ENCODE results near the gene UNC13C.

The UNC13C gene

DNA sequence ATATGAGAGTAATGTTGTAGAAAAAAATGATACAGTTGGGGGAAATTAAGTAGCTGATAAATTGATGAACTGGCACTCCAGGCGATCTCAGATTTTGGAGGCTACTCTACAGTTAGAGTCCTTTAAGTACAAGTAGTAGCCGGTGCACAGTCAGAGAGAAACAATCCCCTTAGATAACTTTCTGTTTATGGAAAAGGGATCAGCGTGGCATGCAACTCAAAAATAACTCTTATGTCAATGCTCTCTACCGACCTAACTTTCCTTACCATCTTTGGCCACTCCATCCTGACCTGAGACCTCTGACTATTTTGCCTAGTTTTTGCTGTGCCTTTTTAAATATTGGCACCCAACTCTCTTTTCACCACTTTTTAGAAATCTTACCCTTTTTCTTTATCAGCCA is 299.6 kb downstream of the UNC13C start:
- no peak overlapping the region for H3K4me3 ChIP-seq (ENCODE audit: low read length)
- no peak overlapping the region for H3K9ac ChIP-seq (ENCODE audit: low read length)
- H3K4me1 ChIP-seq (ENCODE audit: control insufficient read depth, insufficient read depth, low read length), result no peaks in the 10 kb centered on the region
- no peaks in the 10 kb centered on the region for H3K36me3 ChIP-seq (ENCODE audit: control insufficient read depth, insufficient read depth, low read length)
- H3K9me3 ChIP-seq (ENCODE audit: control insufficient read depth, low read length), result no peaks in the 10 kb centered on the region
- H3K27me3 ChIP-seq (ENCODE audit: control insufficient read depth, insufficient read depth, low read length), result no peaks in the 10 kb centered on the region

DNA sequence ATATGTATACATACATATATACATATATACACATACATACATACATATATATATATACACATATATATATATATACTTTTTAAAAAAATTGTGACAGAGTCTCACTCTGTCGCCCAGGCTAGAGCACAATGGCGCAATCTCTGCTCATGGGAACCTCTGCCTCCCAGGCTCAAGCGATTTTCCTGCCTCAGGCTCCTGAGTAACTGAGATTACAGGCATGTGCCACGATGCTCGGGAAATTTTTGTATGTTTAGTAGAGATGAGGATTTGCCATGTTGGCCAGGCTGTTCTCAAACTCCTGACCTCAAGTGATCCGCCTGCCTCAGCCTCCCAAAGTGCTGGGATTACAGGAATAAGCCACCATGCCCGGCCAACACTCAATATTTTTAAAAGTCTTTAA is 302.5 kb downstream of the UNC13C start:
- H3K4me1 ChIP-seq (ENCODE audit: control insufficient read depth, insufficient read depth, low read length), result no peaks in the 10 kb centered on the region
- no peak overlapping the region for H3K4me3 ChIP-seq (ENCODE audit: low read length)
- no peaks in the 10 kb centered on the region for H3K27me3 ChIP-seq (ENCODE audit: control insufficient read depth, insufficient read depth, low read length)
- H3K9ac ChIP-seq (ENCODE audit: low read length), result no peak overlapping the region
- H3K9me3 ChIP-seq (ENCODE audit: control insufficient read depth, low read length), result no peaks in the 10 kb centered on the region
- no peaks in the 10 kb centered on the region for H3K36me3 ChIP-seq (ENCODE audit: control insufficient read depth, insufficient read depth, low read length)

DNA sequence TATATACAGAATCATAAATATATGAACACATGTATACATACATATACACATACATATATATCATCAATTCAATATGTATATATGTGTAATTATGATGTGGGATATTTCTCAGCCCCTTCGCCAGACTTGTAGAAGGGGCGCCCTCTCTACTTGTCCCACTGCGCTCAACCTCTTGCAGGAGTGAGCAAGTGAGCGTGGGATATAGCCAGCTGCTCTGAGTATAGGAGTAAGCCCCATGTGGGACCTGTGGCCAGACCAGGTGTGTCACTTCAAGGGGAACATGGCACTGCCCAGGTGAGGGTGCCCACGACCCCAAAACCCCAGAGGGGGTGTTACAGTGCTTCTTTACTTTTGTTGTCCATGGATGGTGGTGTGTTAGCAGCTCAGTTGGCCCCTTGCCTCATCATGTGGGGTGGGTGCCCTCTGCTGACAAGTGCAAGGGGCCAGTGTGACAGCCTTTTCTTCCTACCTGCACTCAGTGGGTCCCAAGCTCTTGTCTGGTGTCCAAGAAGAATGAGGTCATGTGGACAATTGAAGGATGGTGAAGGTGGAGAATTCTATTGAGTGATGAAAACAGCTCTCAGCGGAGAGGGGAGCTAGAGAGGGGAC is 304.1 kb downstream of the UNC13C start:
- H3K9me3 ChIP-seq (ENCODE audit: control insufficient read depth, low read length), result no peaks in the 10 kb centered on the region
- no peaks in the 10 kb centered on the region for H3K27me3 ChIP-seq (ENCODE audit: control insufficient read depth, insufficient read depth, low read length)
- H3K4me1 ChIP-seq (ENCODE audit: control insufficient read depth, insufficient read depth, low read length), result no peaks in the 10 kb centered on the region
- H3K9ac ChIP-seq (ENCODE audit: low read length), result no peak overlapping the region
- no peaks in the 10 kb centered on the region for H3K36me3 ChIP-seq (ENCODE audit: control insufficient read depth, insufficient read depth, low read length)
- H3K4me3 ChIP-seq (ENCODE audit: low read length), result no peak overlapping the region

DNA sequence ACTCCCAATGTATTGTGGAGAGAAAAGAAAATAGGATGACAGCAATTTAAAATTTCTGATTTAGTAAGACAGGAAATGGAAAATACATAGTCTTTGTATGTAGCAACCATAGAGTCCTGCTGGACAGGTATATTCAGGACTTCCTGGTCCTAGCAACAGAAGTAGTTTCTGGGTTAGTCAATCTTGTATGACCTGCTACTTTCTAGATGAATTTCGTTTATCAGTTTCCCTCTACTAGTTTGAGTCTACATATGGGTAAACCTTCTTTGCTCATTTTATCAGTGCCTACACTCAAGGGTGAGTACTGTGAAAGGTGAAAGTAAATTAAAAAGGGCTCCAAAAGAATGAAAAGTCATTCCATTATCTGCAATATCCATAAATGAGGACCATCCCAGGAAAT is 309.8 kb downstream of the UNC13C start:
- no peaks in the 10 kb centered on the region for H3K4me1 ChIP-seq (ENCODE audit: control insufficient read depth, insufficient read depth, low read length)
- H3K9me3 ChIP-seq (ENCODE audit: control insufficient read depth, low read length), result no peaks in the 10 kb centered on the region
- no peaks in the 10 kb centered on the region for H3K36me3 ChIP-seq (ENCODE audit: control insufficient read depth, insufficient read depth, low read length)
- H3K9ac ChIP-seq (ENCODE audit: low read length), result no peak overlapping the region
- H3K4me3 ChIP-seq (ENCODE audit: low read length), result no peak overlapping the region
- no peaks in the 10 kb centered on the region for H3K27me3 ChIP-seq (ENCODE audit: control insufficient read depth, insufficient read depth, low read length)

DNA sequence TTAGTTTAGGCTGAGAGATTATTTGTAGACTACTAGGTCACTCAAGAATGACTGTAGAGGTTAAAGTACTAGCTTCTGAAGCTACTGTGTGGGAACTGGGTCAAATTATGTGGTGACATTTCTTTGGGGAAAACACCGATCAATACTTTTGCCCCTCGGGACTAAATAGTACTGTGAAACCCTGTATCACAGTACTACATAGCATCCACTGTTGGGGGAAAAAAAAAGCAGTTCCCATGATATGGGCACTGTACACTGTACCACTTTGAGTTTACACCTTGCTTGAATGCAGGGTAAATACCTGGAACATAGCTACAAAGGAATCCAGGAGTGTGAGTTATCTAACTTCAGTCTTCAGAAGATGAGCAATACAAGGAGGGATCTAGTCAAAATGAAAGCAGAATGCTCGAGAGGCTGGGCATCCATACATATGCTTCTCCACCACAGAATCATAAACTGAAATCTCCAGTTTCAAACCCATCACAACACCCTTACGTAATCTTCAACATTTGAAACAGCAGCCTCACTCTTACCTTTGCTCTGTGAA is 311.4 kb downstream of the UNC13C start:
- Histone ChIP-seq H3K9me3 (ENCODE audit: control insufficient read depth, low read length) (no peaks in the 10 kb centered on the region), H3K36me3 (ENCODE audit: control insufficient read depth, insufficient read depth, low read length) (no peaks in the 10 kb centered on the region), H3K4me3 (ENCODE audit: low read length) (no peak overlapping the region), H3K27me3 (ENCODE audit: control insufficient read depth, insufficient read depth, low read length) (no peaks in the 10 kb centered on the region), H3K4me1 (ENCODE audit: control insufficient read depth, insufficient read depth, low read length) (no peaks in the 10 kb centered on the region), H3K9ac (ENCODE audit: low read length) (no peak overlapping the region)

DNA sequence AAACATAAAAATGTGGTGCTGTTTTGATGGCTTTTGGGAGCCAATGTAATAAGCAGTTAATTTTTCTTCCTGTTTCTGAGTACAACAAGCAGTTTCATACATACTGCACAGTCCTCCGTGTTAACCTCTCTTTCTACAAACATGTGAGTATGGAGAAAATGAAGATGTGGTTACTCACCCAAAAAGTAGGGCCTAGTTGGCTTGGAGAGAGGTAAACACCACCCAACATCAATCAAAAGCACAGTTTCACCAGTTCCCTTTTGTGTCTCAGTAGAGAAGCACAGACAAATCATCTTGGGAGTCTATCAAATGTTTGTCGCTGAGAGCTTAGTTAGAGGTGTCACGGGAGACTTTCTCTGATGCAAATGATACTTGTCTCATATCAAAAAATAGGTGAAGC is 320.2 kb downstream of the UNC13C start:
- H3K9ac ChIP-seq (ENCODE audit: low read length), result no peak overlapping the region
- no peaks in the 10 kb centered on the region for H3K4me1 ChIP-seq (ENCODE audit: control insufficient read depth, insufficient read depth, low read length)
- H3K36me3 ChIP-seq (ENCODE audit: control insufficient read depth, insufficient read depth, low read length), result no peaks in the 10 kb centered on the region
- no peaks in the 10 kb centered on the region for H3K9me3 ChIP-seq (ENCODE audit: control insufficient read depth, low read length)
- no peaks in the 10 kb centered on the region for H3K27me3 ChIP-seq (ENCODE audit: control insufficient read depth, insufficient read depth, low read length)
- no peak overlapping the region for H3K4me3 ChIP-seq (ENCODE audit: low read length)

DNA sequence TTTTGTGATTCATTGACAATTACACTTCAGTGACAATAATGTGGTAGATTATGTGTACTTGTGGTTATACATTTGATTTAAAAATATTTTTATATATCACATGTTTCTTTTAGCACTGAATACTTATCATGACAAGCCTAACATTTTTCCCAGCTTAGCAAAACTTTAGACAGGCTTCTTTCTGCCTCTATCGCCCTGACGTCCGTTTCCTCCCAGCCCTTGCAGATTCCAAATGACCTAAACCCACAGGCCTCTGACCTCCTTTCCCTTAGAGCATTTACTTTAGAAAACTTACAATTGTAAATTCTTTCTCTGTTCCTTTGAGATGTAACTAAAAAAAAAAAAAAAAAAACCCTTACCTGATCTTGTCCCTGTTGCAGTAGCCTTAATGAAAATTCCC is 326.1 kb downstream of the UNC13C start:
- no peak overlapping the region for H3K4me3 ChIP-seq (ENCODE audit: low read length)
- H3K27me3 ChIP-seq (ENCODE audit: control insufficient read depth, insufficient read depth, low read length), result no peaks in the 10 kb centered on the region
- no peaks in the 10 kb centered on the region for H3K4me1 ChIP-seq (ENCODE audit: control insufficient read depth, insufficient read depth, low read length)
- no peak overlapping the region for H3K9ac ChIP-seq (ENCODE audit: low read length)
- no peaks in the 10 kb centered on the region for H3K36me3 ChIP-seq (ENCODE audit: control insufficient read depth, insufficient read depth, low read length)
- H3K9me3 ChIP-seq (ENCODE audit: control insufficient read depth, low read length), result no peaks in the 10 kb centered on the region

DNA sequence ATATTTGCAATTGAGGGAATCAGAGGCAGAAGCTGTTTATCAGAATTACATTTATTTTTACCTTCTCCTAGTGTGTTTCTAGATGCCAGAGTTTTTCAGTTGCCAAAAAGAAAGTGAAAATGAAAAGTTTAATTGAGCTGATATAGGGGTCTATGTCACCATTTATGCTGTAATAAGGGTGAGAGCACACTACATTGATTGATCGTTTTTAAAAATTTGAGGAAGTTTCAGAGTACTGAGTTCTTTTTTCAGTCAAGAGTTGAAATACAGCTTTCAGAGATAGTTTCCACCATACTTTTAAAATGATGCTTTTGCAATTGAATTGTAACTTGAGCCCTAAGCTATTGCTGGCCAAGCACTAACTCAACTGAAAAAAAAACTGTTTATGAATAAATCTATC is 326.9 kb downstream of the UNC13C start:
- Histone ChIP-seq H3K4me1 (ENCODE audit: control insufficient read depth, insufficient read depth, low read length) (no peaks in the 10 kb centered on the region), H3K9ac (ENCODE audit: low read length) (no peak overlapping the region), H3K27me3 (ENCODE audit: control insufficient read depth, insufficient read depth, low read length) (no peaks in the 10 kb centered on the region), H3K36me3 (ENCODE audit: control insufficient read depth, insufficient read depth, low read length) (no peaks in the 10 kb centered on the region), H3K9me3 (ENCODE audit: control insufficient read depth, low read length) (no peaks in the 10 kb centered on the region), H3K4me3 (ENCODE audit: low read length) (no peak overlapping the region)

DNA sequence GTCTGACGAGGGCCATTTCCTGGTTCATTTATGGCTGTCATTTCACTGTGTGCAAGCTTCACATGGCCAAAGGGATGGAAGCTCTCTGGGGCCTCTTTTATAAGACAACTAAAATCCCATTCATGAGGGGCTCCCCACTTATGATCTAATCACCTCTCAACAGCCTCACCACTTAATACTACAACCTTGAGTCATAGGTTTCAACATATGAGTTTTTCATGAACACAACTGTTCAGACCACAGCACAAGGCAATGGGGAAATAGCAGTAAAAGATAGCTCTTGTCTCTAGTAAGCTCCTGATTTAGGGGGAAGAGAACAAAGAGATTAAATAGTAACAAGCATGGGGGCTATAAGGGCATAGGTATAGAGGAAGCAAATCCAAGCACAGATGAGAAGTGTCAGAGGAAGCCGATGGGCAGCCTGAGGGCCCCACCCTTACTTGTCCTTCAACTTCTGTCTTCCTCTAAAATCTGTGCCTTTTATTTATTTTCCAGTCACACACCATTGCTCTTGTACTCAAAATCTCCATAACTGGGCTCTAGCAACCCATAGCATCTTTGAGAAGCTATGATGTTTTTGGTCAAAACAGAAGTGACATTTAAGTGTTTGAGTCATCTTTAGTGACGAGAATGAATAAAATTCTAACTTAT is 329.1 kb downstream of the UNC13C start:
- no peaks in the 10 kb centered on the region for H3K9me3 ChIP-seq (ENCODE audit: control insufficient read depth, low read length)
- no peak overlapping the region for H3K4me3 ChIP-seq (ENCODE audit: low read length)
- no peaks in the 10 kb centered on the region for H3K36me3 ChIP-seq (ENCODE audit: control insufficient read depth, insufficient read depth, low read length)

DNA sequence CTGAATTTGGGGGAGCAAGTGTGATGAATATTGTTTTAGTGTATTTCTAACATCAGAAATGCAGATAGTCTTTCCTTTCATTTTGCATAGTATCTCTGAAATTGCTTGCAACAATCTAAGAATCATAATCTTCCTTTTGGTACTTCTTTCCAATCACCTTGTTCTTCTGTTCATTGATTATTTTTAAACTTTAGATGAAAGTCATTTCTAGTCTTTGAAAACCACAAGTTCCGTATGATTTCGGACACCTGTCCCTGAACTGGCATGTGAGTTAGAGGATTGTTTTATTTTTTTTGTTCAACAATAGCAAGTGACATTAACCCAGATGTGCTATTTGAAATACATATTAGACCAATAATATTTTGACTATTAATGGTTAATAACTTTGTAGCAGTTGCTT is 329.7 kb downstream of the UNC13C start:
- Histone ChIP-seq H3K9me3 (ENCODE audit: control insufficient read depth, low read length) (no peaks in the 10 kb centered on the region), H3K9ac (ENCODE audit: low read length) (no peak overlapping the region), H3K36me3 (ENCODE audit: control insufficient read depth, insufficient read depth, low read length) (no peaks in the 10 kb centered on the region)

More for the DNA sequence above, 329.1 kb downstream of the UNC13C start:
- Histone ChIP-seq H3K9ac (ENCODE audit: low read length) (no peak overlapping the region), H3K27me3 (ENCODE audit: control insufficient read depth, insufficient read depth, low read length) (no peaks in the 10 kb centered on the region), H3K4me1 (ENCODE audit: control insufficient read depth, insufficient read depth, low read length) (no peaks in the 10 kb centered on the region)

DNA sequence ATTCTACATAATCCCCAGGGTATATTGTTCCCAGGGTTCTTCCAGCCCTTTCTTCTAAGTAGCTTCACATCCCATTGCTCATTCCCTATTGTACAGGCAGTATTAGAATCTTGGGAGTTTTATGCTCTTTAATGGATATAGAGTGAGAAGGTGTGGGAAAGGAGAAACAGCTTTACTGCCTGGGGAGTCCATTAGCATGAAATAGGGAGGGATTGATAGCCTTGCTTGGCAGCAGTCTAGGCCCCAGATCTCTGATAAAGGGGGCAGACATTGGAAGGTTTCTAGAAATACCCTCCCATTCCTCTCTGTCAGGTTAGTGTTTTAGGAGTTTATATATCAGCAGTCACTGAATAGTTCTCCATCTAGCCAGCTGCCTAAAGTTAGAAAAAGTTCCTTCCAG is 334.3 kb downstream of the UNC13C start:
- Histone ChIP-seq H3K36me3 (ENCODE audit: control insufficient read depth, insufficient read depth, low read length) (no peaks in the 10 kb centered on the region), H3K27me3 (ENCODE audit: control insufficient read depth, insufficient read depth, low read length) (no peaks in the 10 kb centered on the region), H3K9me3 (ENCODE audit: control insufficient read depth, low read length) (no peaks in the 10 kb centered on the region), H3K9ac (ENCODE audit: low read length) (no peak overlapping the region), H3K4me1 (ENCODE audit: control insufficient read depth, insufficient read depth, low read length) (no peaks in the 10 kb centered on the region), H3K4me3 (ENCODE audit: low read length) (no peak overlapping the region)

More for the DNA sequence above, 329.7 kb downstream of the UNC13C start:
- Histone ChIP-seq H3K4me1 (ENCODE audit: control insufficient read depth, insufficient read depth, low read length) (no peaks in the 10 kb centered on the region), H3K4me3 (ENCODE audit: low read length) (no peak overlapping the region), H3K27me3 (ENCODE audit: control insufficient read depth, insufficient read depth, low read length) (no peaks in the 10 kb centered on the region)

DNA sequence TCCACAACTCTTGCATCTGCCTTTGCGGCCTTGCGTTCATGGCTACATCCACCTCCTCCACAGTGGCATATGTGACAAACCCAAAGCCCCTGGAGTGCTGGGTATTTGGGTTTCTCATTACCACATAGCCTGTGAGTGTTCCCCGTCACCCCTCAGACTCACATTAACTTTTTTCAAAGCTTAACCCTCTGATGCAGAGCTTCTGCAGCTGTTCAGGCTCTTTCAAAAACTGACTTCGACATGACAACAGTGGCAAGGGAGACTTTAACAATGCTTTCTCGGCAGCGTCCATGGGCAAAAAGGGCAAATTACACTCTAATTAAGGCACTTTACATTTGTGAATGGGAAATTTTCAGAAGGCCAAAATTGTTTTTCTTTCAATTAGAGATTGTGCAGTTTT is 343.2 kb downstream of the UNC13C start:
- H3K9ac ChIP-seq (ENCODE audit: low read length), result no peak overlapping the region
- no peaks in the 10 kb centered on the region for H3K27me3 ChIP-seq (ENCODE audit: control insufficient read depth, insufficient read depth, low read length)
- no peaks in the 10 kb centered on the region for H3K4me1 ChIP-seq (ENCODE audit: control insufficient read depth, insufficient read depth, low read length)
- no peaks in the 10 kb centered on the region for H3K36me3 ChIP-seq (ENCODE audit: control insufficient read depth, insufficient read depth, low read length)
- no peaks in the 10 kb centered on the region for H3K9me3 ChIP-seq (ENCODE audit: control insufficient read depth, low read length)
- H3K4me3 ChIP-seq (ENCODE audit: low read length), result no peak overlapping the region

Measured in mucosa of stomach (tissue), 1 donor.